GM19351 (cell line): ENCODE measurements around the gene MAVS.
"Not testable (repeated sequence)": the region's sequence is repeated elsewhere in the genome, so short reads cannot be mapped to it uniquely, and the experiment has no call there.

Experiments
- ATAC-seq: cut with Tn5 transposase; IDR thresholded peaks from one replicate; pipeline ENCODE4 v1.9.1; 2021; ENCODE audit warnings: mild to moderate bottlenecking, moderate library complexity; ENCODE audit not compliant: unreplicated experiment

The MAVS gene

GRCh38 chr20:3814928-3815495 lies 31.6 kb upstream of the MAVS start:
- no peak for ATAC-seq

- no peak for ATAC-seq
Measured at GRCh38 chr20:3815703-3816315, 30.8 kb upstream of the MAVS start.

GRCh38 chr20:3818155-3819151 lies 28.2 kb upstream of the MAVS start:
- ATAC-seq = peak; percentile 31

GRCh38 chr20:3819411-3820047 lies 27.1 kb upstream of the MAVS start:
- no peak for ATAC-seq

GRCh38 chr20:3820048-3820900 lies 26.4 kb upstream of the MAVS start, which contains the start of gene AP5S1:
AP5S1 (plus strand) TSS chr20:3820547; CDS start chr20:3822118, 1,571 bp downstream.
- ATAC-seq = peak; percentile 81

- peak; percentile 5 for ATAC-seq
Measured at GRCh38 chr20:3820901-3821727, 25.5 kb upstream of the MAVS start.

GRCh38 chr20:3821996-3822395 lies 24.6 kb upstream of the MAVS start:
- no peak for ATAC-seq

GRCh38 chr20:3823881-3824280 lies 22.8 kb upstream of the MAVS start:
- no peak for ATAC-seq

- ATAC-seq = no peak
Measured at GRCh38 chr20:3825526-3825925, 21.1 kb upstream of the MAVS start.

- ATAC-seq = no peak
Measured at GRCh38 chr20:3826420-3826819, 20.2 kb upstream of the MAVS start.

GRCh38 chr20:3828798-3829197 lies 17.8 kb upstream of the MAVS start:
- no peak for ATAC-seq

GRCh38 chr20:3829891-3830290 lies 16.7 kb upstream of the MAVS start:
- ATAC-seq = not testable (repeated sequence)

- no peak for ATAC-seq
Measured at GRCh38 chr20:3836132-3836531, 10.5 kb upstream of the MAVS start.

GRCh38 chr20:3839328-3839727 lies 7.3 kb upstream of the MAVS start:
- no peak for ATAC-seq

- ATAC-seq = not testable (repeated sequence)
Measured at GRCh38 chr20:3840201-3840600, 6.4 kb upstream of the MAVS start.

GRCh38 chr20:3842348-3842930 lies 4.2 kb upstream of the MAVS start:
- ATAC-seq = no peak

GRCh38 chr20:3843490-3843889 lies 3.1 kb upstream of the MAVS start:
- ATAC-seq = no peak

GRCh38 chr20:3843990-3844619 lies 2.5 kb upstream of the MAVS start:
- ATAC-seq = not testable (repeated sequence)

- ATAC-seq = no peak
Measured at GRCh38 chr20:3846378-3846739, 275 bp upstream of the MAVS start.
